GM19035 (cell line): Measurements from ENCODE around the gene GKAP1.
"Not testable (repeated sequence)": the region's sequence is repeated elsewhere in the genome, so short reads cannot be mapped to it uniquely, and the experiment has no call there.

Experiments used
- ATAC-seq: cut with Tn5 transposase; IDR thresholded peaks from one replicate; pipeline ENCODE4 v1.9.1; 2021; ENCODE audit not compliant: unreplicated experiment

GKAP1 gene

DNA sequence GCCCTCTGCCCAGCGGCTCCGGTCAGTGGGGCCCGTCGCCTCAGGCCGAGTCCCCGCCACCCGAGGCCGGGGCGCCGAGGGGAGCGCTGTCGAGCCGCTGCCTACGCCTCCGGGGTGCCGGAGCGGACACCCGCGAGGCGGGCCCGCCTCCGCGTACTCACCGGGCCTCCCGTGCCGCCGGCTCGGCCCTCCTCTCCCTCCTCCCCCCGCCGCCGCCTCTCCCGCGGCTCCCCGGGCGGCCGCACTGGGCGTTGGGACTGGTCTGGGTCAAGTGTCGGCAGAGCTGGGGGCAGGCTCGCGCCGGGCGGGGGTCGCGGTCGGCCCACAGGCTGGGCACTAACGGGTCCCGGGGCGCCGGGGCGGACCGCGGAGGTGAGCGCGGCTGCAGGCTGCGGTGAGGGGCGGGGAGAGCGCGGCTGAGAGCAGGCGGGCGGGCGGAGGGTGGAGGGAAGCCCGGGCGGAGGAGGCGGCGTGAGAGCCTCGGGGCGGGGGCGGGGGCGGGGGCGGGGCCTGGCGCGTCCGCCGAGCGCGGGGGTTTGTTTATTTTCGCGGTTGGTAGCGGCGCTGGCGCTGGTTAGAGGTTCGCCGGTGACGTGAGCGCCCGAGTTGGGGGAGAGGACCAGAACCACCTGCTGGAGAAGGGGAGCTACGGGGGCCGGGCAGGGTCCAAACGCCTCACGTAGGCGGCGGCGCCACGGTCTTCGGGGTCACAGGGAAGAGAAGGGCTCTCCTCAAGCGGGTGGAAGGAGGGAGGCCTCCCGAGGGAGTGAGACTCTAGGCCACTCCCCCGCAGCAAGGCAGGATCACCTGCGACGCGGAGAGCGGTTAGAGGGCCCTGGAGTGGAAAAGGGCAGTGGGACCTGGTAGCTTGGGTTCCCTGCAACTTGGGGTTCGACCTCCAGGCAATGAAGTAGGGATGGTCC is at the start of gene GKAP1:
GKAP1 (minus strand) TSS at position 414 of the 923 bp plus-strand sequence. CDS start 11,252 bp downstream, outside the sequence.
- ATAC-seq = peak; percentile 80

DNA sequence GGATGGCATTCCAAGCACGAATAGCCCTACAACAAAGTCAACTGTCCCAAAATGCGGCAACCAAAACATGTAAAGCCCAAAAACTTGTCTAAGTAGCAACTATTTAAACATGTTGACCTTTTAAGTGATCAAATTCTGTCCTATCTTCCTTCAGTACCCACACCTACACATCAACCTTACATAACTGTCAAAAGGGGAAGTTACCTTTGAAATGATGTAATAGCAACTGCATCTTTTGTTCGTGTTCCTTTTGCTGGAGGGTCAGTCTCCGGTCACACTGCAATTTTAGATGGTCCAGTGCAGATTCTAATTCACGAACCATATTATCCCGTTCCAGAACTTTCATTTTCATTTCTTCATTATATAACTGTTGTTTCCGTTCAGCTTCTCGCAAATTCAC is 32.3 kb upstream of the GKAP1 start:
- ATAC-seq = not testable (repeated sequence)

- not testable (repeated sequence) for ATAC-seq
Observed at GRCh38 chr9:83837070-83837643, 19.6 kb upstream of the GKAP1 start.

DNA sequence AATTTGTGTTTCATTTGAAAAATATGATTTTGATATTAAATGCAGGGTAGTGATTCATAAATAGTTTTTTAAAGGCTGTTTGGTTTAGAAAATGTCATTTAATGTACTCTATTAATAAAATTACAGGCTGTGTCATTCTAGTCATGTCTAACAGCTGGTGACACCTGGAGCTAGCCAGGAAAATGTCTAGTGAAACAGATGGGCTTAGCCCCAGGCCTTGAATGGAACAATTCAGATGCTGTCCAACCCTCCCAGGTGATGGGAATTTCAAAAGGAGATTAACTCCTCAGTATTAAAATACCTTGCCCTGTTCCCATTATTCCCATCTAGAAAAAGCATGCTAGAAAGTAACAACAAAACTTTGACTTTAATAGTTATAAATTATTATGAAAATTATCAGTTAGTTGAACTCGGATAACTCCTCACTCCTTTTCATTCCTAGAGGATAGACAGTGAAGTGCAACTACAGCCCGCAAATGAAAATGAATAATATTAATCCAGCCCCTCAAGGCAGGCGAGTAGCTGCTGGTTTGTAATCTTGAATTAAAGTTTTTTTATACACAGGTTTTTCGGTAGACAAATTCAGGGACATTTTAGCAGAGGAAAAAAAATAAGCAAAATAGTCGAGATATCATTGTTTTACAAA is 13.0 kb upstream of the GKAP1 start:
- not testable (repeated sequence) for ATAC-seq

DNA sequence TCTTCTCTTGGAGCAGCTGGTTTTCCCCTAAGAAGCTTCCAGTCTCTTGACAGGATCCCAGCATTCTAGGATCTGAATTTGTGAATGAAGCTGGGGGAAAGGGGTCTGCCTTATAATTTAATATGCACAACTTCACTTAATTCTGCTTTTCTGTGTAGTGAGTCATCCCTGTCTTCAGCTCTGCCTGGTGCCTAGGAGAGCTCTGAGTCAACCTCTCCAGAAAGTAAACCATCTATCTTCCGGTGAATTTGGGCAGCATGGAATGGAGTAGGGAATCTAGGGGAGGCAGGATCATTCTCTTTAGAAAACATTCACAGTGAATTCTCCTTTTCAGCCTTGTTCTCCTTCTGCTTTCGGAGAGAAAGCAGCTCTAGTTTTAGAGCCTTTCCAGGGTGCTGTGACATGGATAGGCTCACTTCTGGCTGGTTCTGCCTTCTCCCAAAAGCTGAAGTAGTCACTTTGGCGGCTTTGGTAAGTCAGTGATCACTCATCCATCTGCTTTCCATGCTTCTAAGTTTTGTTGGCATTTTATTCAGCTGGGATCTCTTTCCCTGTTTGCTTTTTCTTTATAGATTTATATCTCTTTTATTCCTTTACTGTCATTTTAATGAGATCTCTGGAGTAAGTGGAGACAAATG is 7.5 kb upstream of the GKAP1 start:
- not testable (repeated sequence) for ATAC-seq

- not testable (repeated sequence) for ATAC-seq
Observed at GRCh38 chr9:83817011-83817355, 586 bp downstream of the GKAP1 start.

DNA sequence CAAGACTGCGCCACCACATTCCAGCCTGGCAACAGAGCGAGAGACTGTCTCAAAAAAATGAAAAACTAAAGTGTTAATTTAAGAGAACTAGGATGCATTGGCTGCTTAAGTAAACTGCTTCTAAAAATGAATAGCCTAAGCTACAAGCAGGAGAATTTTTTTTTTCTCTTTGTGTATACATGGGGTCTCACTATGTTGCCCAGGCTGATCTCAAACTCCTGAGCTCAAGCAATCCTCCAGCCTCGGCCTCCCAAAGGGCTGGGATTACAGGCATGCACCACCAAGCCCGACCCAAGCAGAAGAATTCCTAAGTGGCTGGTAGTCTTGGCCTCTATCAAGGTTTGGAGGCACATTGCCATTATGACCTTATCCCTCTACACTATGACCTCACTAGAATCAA is 2.4 kb downstream of the GKAP1 start:
- ATAC-seq = not testable (repeated sequence)

DNA sequence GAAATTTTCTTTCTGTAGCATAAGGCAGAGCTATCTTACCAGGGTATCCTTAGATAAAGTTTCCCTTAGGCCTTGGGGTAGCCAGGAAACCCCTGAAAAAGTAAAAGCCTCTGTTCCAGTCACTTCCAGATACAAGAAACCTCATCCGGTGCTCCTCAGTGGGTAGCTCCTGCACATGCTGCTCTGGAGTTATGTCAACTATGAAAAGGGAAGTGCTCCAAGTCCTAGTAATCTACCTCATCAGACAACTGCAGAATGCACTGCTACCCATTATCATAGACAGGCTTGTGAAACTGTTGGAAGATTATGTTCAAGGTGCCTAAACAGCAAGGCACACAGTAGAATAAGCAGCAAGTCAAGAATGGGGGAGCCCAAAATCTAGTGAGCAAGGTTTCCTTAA is 8.4 kb downstream of the GKAP1 start:
- ATAC-seq = not testable (repeated sequence)

GRCh38 chr9:83804454-83804853 is 13.1 kb downstream of the GKAP1 start:
- ATAC-seq = not testable (repeated sequence)

- ATAC-seq = not testable (repeated sequence)
Observed at GRCh38 chr9:83803941-83804340, 13.6 kb downstream of the GKAP1 start.

DNA sequence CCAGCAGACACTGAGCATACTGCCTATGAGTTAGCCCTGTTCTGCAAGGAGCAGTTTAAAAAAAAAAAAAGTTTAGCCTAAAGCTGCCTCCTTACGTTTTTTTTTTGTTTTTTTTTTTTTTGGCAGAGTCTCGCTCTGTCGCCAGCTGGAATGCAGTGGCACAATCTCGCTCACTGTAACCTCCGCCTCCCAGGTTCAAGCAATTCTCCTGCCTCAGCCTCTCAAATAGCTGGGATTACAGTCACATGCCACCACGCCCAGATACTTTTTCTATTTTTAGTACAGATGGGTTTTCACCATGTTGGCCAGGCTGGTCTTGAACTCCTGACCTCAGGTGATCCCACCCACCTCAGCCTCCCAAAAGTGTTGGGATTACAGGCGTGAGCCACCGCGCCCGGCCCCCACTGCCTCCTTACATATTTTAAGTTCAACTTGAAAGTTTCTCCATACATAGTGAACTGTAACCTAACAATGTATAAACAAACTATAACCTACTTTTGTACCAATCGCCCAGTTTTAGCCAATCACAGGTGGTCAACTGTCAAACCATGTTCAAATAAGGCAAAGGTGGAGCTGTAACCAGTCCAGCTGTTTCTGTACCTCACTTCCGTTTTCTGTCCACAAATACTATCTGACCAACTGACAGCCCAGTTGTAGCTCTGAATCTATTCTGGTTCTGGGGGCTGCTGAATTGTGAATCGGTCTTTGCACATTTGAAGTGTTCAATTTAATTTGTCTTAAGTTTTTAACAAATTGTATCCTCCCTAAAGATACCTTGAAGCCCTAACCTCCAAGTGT is 17.1 kb downstream of the GKAP1 start:
- ATAC-seq = no peak

DNA sequence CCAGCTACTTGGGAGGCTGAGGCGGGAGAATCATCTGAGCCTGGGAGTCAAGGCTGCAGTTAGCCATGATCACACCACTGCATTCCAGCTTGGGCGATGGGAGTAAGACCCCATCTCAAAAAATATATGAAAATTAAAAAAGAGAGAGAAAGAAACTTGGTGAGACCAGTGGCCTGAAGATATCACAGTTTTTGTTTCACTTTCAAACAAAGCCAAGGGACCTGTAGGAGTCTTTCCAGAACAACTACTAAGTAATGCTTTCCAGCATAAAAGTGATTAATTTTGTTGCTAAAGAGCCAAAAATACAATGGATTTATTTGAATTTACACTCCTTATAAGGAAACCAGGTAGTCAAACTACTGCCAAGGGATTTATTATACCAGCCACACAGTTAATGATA is 23.5 kb downstream of the GKAP1 start:
- no peak for ATAC-seq

- no peak for ATAC-seq
Observed at GRCh38 chr9:83792746-83793145, 24.8 kb downstream of the GKAP1 start.

DNA sequence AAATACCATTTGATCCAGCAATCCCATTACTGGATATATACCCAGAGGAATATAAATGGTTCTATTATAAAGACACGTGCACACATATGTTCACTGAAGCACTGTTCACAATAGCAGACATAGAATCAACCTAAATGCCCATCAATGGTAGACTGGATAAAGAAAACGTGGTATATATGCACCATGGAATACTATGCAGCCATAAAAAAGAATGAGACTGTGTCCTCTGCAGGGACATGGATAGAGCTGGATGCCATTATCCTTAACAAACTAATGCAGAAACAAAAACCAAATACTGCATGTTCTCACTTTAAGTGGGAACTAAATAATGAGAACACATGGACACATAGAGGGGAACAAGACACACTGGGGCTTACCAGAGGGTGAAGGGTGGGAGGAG is 39.4 kb downstream of the GKAP1 start:
- no peak for ATAC-seq

DNA sequence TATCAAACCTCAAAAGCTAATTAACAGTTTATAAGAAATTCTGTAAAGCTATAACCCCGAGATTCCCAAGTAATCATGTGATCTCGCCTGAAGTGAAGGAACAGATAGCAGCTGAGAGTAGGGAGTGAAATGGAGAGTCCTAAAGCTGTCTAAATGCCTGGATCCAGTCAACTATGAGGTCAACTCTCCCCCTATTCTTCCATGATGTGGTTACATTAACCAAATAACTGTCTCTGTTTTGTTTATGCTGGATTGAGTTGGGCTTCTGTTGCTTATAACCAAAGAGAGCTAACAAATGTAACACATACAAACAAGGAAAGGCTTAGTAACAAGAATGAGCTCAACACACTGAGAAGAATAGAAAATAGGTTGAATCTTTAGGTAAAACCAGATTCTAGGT is 41.6 kb downstream of the GKAP1 start:
- ATAC-seq = no peak

- no peak for ATAC-seq
Observed at GRCh38 chr9:83772860-83773259, 44.7 kb downstream of the GKAP1 start.

DNA sequence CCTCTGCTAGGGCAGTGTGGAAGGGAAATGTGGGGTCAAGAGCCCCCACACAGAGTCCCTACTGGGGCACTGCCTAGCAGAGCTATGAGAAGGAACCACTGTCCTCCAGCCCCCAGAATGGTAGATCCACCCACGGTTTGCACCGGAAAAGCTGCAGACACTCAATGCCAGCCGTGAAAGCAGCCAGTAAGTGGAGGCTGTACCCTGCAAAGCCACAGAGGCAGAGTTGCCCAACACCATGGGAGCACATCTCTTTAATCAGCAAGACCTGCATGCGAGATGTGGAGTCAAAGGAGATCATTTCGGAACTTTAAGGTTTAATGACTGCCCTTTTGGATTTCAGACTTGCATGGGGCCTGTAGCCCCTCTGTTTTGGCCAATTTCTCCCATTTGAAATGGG is 52.2 kb downstream of the GKAP1 start:
- ATAC-seq = no peak

DNA sequence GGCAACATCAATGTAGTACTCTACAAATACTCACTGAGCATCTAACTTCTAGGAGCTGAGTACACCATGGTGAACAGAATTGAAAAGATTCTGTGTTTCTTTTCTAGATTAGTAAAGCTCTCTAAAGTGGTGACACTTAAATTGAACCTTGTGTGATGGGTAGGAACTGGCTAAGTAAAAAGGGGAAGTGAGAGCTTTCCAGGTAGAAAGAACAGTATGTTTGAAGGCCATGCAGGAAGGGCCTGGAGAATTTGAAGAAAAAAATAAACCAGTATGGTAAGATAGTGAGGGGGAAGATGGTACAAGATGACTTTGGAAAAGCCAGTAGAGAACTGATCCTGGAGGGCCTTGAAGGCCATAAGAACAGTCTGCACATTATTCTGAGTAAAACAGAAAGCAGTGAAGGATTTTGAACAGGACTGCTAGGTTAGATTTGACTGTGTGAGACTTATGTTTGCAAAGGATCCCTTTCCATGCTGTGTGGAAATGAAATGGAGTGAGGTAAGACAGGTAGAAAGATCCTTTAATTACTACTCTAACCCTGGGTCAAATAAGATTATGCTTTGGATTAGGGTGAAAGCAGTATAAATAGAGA is 63.1 kb downstream of the GKAP1 start:
- ATAC-seq = peak; percentile 70

DNA sequence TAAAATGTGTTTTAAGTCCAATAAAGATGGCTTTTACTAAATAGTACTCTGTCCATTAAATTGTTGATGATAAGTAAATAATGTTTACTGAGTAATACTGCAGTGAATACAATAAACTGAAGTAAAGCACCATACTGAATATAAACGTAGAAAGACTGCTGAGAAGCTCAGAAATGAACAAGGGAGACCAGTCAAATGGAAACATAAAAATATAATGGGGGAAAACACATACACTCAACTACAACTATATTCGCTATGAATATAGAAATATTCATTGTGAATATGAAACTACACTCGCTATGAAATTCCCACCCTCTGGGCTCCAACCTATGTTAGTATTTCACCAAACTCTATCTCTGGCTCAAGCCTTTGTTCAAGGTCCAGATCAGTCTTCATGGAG is 67.9 kb downstream of the GKAP1 start:
- no peak for ATAC-seq

DNA sequence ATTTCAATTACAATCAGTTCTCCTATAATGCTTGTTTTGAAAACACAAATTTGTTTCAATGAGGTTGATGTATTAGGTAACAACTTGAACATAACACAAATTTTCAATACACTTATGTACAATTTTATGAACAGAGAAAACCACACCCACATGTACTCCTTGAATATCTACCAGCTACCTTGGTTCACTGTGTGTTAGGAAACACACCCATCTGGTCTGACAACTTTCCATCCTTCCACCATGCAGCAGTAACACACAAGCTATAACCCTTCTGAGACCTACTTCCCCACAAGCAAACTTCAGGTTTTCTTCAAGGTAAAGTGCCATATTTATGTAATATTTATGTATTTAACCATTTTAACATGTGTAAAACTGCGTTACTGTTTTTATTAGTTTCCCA is 73.4 kb downstream of the GKAP1 start:
- no peak for ATAC-seq
